Urinary bladder (tissue), 4 donors: ENCODE results near the gene LMAN1L. TPM values are rescaled to one million over a fixed set of nuclear protein-coding genes. Genes with fewer than 3 reads are reported as not detected.
"Not testable (repeated sequence)": the region's sequence is repeated elsewhere in the genome, so short reads cannot be mapped to it uniquely, and the experiment has no call there.

Experiments used
- DNase-seq: peaks from one replicate; pipeline ENCODE4 v3.0.0-alpha.2; 2015; ENCODE audit errors: extremely low spot score
- H3K27ac ChIP-seq: one replicate; pipeline ENCODE4 v1.5.1; 2013; ENCODE audit warnings: low read depth, mild to moderate bottlenecking, moderate library complexity
- H3K36me3 ChIP-seq: one replicate; pipeline ENCODE4 v1.6.1; 2013; ENCODE audit warnings: mild to moderate bottlenecking, moderate library complexity; ENCODE audit not compliant: insufficient read depth
- H3K4me1 ChIP-seq: one replicate; pipeline ENCODE4 v1.6.1; 2013; ENCODE audit warnings: mild to moderate bottlenecking, moderate library complexity; ENCODE audit not compliant: insufficient read depth
- H3K4me3 ChIP-seq: one replicate; pipeline ENCODE4 v1.5.1; 2013; ENCODE audit warnings: low read depth, low read length
- WGBS: extraction: QIAGEN DNeasy Blood & Tissue Kit; methylation state at CpG from one replicate; pipeline ENCODE4 v1.1.7; 2013; 5-methylcytosine and 5-hydroxymethylcytosine counted together
- polyA plus RNA-seq: library from polyadenylated mRNA; stranded (reverse); fragments of 200-250 nt; gene quantifications from one replicate; pipeline ENCODE4 v1.2.3, GENCODE V29; 2013
- total RNA-seq: library from RNA; depleted of rRNA; stranded (reverse); fragments of >200 nt; gene quantifications from one replicate; pipeline ENCODE4 v1.2.3, GENCODE V29; 2014
- donor health status: healthy with polysubstance abuse.
- donor health status: healthy.

Gene LMAN1L
- total and polyA plus RNA-seq, 2 donors: 0.33 to 0.85 TPM

DNA sequence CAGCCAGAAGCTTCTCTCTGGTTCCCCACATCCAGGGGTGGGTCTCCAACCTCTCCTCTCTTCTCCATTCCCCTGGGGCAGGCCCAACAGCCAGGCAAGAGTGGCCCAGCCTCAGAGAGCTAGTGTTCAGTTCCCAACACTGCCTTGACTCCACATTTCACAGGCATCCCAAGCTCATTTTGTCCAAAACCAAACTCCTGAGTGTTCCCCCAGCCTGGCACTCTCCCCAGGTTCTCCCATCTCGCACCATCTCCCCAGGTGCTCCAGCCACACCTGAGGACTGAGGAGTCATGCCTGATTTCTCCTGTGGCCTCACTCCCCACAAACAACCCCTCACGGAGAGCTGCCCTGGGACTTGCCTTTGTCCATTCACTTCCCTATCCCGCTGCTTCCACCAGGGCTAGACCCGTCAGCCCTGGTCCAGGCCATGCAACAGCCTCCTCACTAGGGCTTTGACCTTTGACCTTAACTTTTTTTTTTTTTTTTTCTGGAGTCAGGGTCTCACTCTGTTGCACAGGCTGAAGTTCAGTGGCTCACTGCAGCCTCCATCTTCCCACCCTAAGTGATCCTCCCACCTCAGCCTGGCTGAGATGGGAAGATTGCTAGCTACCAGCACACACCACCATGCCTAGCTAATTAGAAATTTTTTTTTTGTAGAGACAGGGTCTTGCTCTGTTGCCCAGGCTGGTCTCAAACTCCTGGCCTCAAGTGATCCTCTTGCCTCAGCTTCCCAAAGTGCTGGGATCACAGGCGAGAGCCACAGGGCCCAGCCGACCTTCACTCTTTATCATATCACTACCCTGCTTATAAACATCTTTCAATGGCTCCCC is 34.7 kb upstream of the LMAN1L start:
- 88% methylated on average over 6 of the region's 6 CpGs for WGBS
- no peak for DNase-seq
- H3K27ac ChIP-seq: no peak overlapping the region
- H3K36me3 ChIP-seq: no peaks in the 10 kb centered on the region
- no peak overlapping the region for H3K4me3 ChIP-seq
- peaks cover 2% of the 10 kb centered on the region for H3K4me1 ChIP-seq

DNA sequence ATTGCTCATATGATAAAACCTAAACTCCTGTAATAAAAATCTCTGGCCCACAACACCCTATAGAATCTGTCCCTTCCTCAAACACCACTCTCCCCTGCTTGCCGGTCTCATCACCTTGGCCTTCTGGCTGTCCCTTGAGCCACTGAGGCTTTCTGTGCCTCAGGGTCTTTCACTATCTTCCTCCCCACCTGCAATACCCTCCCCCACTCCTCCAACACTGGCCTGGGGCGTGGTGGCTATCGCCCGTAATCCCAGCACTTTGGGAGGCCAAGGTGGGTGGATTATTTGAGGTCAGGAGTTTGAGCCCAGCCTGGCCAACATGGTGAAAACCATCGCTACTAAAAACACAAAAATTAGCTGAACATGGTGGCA is 34.0 kb upstream of the LMAN1L start:
- DNase-seq: no peak
- WGBS: 91% methylated on average over 5 of the region's 5 CpGs
- Histone ChIP-seq H3K4me3 (no peak overlapping the region), H3K4me1 (peaks cover 2% of the 10 kb centered on the region), H3K27ac (no peak overlapping the region), H3K36me3 (no peaks in the 10 kb centered on the region)

DNA sequence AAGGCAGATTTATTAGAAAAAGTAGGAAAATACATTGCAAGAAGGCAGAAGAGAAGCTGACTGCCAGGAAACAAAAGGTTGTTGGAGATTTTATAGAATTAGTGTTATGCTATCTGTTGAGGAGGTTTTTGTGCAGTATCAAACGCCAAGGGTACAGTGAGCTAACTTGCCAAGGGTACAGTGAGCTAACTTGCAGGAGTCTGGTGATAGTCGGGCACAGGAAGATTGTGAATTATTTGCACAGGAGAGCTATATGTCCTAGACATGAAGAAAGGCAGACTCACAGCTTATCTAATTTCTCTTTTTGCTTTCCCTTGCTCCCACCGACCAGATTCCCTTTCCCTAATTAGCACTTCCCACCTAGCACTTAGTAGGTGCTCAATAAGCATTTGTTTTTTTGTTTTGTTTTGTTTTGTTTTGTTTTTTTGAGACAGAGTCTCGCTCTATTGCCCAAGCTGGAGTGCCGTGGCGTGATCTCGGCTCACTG is 33.4 kb upstream of the LMAN1L start:
- Histone ChIP-seq H3K4me3 (no peak overlapping the region), H3K36me3 (no peaks in the 10 kb centered on the region), H3K4me1 (peaks cover 2% of the 10 kb centered on the region), H3K27ac (no peak overlapping the region)
- 81% methylated on average over 7 of the region's 7 CpGs for WGBS
- DNase-seq: no peak

DNA sequence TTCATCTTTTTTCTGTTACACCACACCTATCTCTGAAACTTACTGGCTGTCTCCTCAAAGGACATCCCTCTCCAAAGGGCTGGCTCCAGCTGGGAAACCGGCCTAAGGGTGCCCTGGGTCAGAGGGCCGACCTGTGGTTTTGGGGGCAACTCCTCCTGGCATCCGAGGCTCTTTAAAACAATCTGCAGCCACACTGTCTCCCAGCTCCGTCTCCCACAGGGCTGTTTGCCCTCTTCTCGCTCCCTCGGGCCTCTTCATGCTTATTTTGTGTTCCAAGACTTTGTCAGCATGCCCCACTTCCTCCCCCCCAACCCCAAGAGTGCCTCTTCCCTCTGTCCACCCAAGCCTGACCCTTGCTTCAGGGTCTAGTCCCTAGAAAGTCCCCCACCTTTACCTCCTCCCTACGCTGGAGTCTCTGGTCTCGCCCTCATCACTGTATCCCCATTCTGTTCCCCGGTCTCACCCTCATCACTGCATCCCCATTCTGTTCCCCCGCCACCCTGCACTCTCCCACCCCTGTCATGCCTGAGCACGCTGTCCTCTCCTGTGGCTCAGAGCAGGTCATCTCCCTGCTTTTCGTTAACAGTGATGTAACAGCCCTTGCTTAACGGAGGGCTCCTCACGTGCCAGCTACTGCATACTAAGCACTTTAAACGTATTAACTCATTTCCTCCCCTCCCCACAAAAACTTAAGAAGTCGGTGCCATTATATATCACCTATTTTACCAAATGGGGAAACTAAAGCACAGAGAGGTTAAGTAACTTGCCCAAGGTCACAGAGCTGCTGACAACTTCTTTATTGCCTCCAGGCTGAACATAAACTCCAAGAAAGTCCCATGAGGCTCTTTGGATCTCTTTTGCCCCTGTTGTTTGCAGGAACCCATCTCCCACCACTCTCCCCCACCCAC is 31.9 kb upstream of the LMAN1L start:
- DNase-seq: no peak
- no peak overlapping the region for H3K27ac ChIP-seq
- WGBS: 55% methylated on average over 16 of the region's 16 CpGs
- no peaks in the 10 kb centered on the region for H3K36me3 ChIP-seq
- peaks cover 2% of the 10 kb centered on the region for H3K4me1 ChIP-seq
- H3K4me3 ChIP-seq: no peak overlapping the region

DNA sequence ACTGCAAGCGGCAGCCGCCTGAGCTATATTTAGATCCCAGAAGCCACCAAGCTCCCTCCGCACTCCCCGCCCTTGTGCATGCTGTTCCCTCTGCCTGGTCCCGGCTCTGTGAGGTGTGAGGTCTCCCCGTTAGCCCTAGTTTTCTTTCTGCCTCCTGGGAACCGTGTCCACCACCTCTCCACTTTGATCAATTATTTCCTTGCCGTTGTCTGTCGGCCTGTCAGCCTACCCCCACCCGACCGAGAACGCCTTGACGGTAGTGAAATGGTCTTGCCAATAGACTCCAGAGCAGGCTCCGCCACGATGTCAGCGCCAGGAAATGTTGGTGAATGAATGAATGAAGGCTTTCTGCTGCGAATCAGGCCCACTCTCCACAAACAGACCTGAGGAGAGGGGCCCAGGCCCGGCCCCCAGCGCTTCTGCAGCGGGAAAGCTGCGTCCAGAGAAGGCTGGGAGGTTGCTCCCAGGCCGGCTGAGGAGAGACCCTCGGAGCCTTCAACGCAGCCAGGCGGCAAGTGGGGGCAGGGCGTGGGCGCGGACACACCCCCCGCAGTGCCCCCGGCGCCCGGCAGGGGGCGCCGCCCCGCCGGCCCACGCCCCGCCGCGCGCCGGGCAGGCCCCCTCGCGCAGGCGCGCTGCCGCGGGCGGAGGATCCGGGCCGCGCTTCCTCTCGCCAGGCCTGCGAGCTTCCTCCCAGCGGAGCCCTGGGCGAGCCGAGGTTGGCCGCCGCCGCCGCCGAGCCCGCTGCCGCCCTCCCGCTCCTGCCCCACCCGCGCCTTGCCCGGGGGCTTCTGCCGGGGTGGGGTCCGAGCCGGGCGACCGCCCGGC is 31.0 kb upstream of the LMAN1L start, which contains the start of gene CSK:
TSS of gene CSK (plus strand) at position 650 of the 828 bp plus-strand sequence. CDS start 16,218 bp downstream, outside the sequence.
- WGBS: under 1% methylated on average over 74 of the region's 74 CpGs
- Histone ChIP-seq H3K36me3 (no peaks in the 10 kb centered on the region), H3K27ac (peak within 1 kb of the TSS; percentile 92), H3K4me1 (peaks cover 2% of the 10 kb centered on the region), H3K4me3 (peak within 1 kb of the TSS; percentile 93)
- DNase-seq: no peak

DNA sequence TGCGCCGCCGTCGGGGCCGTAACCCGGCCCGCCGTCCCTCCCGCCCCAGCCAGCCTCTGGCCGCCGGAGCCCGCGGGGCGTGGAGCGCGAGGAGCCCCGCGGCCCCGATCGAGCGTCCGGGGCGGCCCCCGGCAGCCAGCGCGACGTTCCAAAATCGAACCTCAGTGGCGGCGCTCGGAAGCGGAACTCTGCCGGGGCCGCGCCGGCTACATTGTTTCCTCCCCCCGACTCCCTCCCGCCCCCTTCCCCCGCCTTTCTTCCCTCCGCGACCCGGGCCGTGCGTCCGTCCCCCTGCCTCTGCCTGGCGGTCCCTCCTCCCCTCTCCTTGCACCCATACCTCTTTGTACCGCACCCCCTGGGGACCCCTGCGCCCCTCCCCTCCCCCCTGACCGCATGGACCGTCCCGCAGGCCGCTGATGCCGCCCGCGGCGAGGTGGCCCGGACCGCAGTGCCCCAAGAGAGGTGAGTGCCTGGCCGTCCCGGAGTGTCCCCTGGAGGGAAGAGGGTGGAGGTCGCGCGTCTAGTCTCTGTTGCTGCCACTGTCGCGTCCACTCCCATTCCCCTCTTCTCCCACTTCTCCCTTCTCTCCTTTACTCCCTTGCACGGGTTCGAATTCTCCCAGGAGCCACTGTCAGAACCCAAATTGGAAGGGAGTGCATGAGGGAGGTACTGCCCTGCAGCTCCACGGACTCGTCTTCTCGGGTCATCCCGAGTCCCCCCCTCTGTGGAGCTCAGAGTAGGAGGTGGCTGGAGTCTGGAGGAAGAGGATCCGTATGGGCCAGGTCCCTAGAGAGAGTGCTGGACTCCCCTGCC is 30.2 kb upstream of the LMAN1L start:
- Histone ChIP-seq H3K36me3 (no peaks in the 10 kb centered on the region), H3K27ac (peak overlapping the region; percentile 92), H3K4me3 (peak overlapping the region; percentile 93), H3K4me1 (peaks cover 2% of the 10 kb centered on the region)
- no peak for DNase-seq
- under 1% methylated on average over 72 of the region's 72 CpGs for WGBS

DNA sequence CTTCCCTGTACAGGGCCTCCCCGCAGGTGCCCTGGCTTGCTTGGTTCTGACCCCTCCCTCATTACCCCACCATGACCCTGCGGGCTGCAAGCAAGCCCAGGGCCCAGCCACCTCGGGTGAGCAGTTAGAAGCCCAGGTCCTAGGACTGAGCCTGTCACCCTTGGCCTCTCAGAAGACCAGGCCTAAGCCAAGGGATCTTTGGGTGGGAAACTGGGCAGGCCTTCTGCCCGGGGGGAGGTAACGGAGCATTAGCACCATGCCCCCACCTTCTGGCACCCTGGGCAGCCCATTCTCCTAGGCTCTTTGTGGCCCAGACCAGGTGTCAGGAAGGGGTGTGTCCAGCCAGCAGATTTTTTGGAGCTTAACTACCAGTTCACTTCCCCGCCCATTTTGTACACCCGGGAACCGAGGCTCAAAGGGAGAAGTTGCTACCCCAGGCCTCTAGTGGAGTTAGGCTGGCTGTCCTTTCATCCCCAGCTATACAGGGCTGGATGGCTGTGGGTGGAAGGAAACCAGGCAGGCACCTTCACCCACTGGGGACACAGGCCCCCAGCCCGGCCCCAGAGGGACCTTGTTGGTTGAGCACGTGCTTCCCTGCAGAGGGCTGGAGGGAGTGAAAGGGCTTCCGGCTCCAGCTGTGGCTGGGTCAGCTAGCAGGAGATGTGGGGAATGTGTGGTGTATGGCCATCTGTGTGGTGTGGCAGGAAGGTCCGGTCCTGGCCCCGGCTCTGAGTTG is 29.4 kb upstream of the LMAN1L start:
- 10% methylated on average over 13 of the region's 13 CpGs for WGBS
- Histone ChIP-seq H3K27ac (peak overlapping the region; percentile 2), H3K36me3 (no peaks in the 10 kb centered on the region), H3K4me1 (peaks cover 2% of the 10 kb centered on the region), H3K4me3 (peak overlapping the region; percentile 93)
- no peak for DNase-seq

DNA sequence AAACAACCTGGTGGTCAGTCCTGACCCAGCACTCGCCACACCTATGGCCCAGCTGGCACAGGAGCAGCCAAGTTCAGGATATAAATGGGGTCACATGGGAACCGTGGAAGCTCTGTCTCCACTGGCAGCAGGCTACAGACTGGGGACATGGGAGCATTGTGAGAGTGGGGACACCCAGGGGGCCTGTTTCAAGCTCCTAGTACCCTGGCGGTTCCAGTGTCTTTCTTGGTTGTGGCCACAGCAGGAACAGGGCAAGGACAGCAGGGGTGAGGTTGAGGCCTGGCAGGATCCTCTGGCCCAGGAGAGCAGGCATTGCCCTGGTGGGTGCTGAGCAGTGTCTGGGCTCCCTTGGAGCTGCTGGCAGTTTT is 28.8 kb upstream of the LMAN1L start:
- peak overlapping the region; percentile 93 for H3K4me3 ChIP-seq
- peaks cover 2% of the 10 kb centered on the region for H3K4me1 ChIP-seq
- H3K27ac ChIP-seq: peak overlapping the region; percentile 2
- no peaks in the 10 kb centered on the region for H3K36me3 ChIP-seq
- WGBS: 40% methylated on average over 3 of the region's 3 CpGs
- DNase-seq: no peak

DNA sequence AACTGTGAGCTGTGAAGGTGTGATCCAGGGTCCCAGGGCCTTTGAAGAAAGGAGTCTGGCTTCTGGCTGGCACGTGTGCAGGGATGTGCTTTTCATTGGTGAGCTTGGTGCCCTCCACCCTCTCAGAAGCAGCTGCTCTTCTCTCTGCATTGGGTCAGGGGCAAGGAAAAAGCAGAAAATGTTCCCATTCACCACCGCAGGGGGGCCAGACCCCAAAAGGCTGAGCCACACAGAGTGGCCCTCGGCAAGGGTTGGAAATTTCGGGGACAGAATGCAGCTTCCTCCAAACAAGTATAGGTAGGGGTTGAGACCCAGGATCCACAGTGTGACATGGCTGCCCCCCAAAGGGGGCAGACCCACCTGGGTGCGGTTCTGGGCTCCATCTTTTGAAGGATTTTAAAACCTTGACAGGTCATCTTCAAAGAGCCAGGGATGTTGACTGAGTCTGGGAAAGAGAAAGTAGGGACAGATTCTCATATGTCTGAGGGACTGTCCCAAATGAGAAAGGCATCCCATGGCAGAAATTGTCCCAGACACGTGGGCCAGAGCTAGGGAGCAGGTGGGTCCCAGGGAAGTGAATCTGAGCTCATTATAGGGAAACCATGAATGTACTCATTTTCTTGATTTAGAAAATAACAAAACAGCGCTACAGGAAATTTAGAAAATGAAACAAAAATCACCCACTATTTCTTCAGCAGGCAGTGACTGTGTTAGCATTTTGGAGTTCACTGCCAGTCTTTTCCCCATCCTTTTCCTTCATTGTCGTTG is 28.0 kb upstream of the LMAN1L start:
- H3K27ac ChIP-seq: no peak overlapping the region

DNA sequence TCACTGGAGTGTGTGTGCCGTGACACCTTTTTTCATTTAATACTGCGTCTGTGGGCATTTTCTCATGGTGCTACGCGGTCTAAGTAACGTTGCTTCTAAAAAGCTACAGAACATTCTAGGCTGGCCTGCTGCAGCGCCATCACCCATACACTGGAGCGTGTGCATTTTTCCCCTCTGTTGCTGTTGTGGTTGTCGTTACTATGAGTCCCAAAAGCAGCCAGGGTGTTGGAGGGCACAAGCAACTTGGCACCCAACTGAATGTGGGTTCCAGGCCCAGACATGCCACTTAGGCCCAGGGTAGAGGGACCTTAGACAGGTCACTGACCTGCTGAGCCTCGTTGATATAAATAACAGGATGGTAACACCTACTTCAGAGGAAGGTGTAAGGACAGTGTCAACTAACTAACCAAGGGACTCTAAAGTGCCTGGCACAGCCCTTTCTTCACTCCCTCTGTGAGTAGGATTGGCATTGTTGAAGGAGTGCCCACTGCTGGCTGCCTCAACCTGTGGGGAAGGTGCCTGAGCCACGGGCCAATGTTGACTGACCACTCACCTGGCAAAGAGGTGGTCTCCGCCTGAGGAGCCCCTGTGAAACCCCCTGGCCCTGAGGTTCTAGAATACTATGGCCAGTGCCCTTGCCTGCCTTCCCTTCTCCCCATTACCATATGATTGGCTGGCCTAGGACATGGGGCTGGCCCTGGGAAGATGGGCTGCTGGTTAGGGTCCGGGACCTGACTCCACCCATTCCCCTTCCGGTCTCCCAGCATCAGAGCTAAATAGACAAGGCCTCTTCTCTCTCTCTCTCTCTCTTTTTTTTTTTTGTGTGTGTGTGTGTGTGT is 27.2 kb upstream of the LMAN1L start:
- no peak for DNase-seq
- 84% methylated on average over 13 of the region's 13 CpGs for WGBS
- H3K4me1 ChIP-seq: peaks cover 2% of the 10 kb centered on the region
- H3K27ac ChIP-seq: no peak overlapping the region
- no peak overlapping the region for H3K4me3 ChIP-seq
- H3K36me3 ChIP-seq: no peaks in the 10 kb centered on the region

More for the DNA sequence above, 28.0 kb upstream of the LMAN1L start:
- no peak overlapping the region for H3K4me3 ChIP-seq
- no peak for DNase-seq
- WGBS: 78% methylated on average over 8 of the region's 8 CpGs
- H3K36me3 ChIP-seq: no peaks in the 10 kb centered on the region
- H3K4me1 ChIP-seq: peaks cover 2% of the 10 kb centered on the region

DNA sequence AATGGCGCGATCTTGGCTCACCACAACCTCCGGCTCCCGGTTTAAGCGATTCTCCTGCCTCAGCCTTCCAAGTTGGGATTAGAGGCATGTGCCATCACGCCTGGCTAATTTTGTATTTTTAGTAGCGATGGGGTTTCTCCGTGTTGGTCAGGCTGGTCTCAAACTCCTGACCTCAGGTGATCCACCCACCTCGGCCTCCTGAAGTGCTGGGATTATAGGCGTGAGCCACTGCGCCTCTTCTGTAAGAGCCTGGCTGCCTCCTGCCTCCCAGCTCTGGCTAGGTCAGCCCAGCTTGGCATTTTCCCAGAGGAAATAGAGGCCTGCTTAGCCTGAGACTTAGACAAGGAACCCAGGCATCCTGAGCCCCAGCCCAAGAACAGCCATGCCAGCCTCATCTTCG is 26.6 kb upstream of the LMAN1L start:
- not testable (repeated sequence) for H3K4me1 ChIP-seq, H3K27ac ChIP-seq, DNase-seq, H3K4me3 ChIP-seq, H3K36me3 ChIP-seq
- WGBS: 82% methylated on average over 12 of the region's 12 CpGs
